AG09309 (cell line): ENCODE results near the gene MORN5.

Source experiments
- DNase-seq: peaks from one replicate; pipeline ENCODE4 v3.0.0-alpha.2; 2010; ENCODE audit warnings: low read depth
- H3K4me3 ChIP-seq: 2 replicates; pipeline ENCODE4 v1.5.1; 2011; ENCODE audit warnings: mild to moderate bottlenecking, low read depth, low read length, moderate library complexity; ENCODE audit not compliant: control insufficient read depth
- CTCF ChIP-seq: IDR thresholded peaks from 2 replicates; pipeline ENCODE4 v1.5.1; 2011; ENCODE audit warnings: mild to moderate bottlenecking, low read depth, low read length, inconsistent platforms; ENCODE audit not compliant: insufficient read depth, control insufficient read depth; ENCODE audit errors: missing control alignments

Gene MORN5

GRCh38 chr9:122217640-122218039, 57.9 kb downstream of the MORN5 start:
- no peak overlapping the region for H3K4me3 ChIP-seq
- DNase-seq, result no peak
- no peak for TF ChIP-seq CTCF

GRCh38 chr9:122218071-122218934, 58.6 kb downstream of the MORN5 start:
- no peak for DNase-seq
- H3K4me3 ChIP-seq, result no peak overlapping the region
- no peak for TF ChIP-seq CTCF

- no peak for DNase-seq
- no peak overlapping the region for H3K4me3 ChIP-seq
Observed at GRCh38 chr9:122218935-122219855, 59.5 kb downstream of the MORN5 start.

GRCh38 chr9:122219856-122220672, 60.4 kb downstream of the MORN5 start:
- TF ChIP-seq CTCF, result no peak
- no peak overlapping the region for H3K4me3 ChIP-seq
- no peak for DNase-seq

More at GRCh38 chr9:122218935-122219855, 59.5 kb downstream of the MORN5 start:
- TF ChIP-seq CTCF, result no peak

GRCh38 chr9:122220673-122221182, 61.0 kb downstream of the MORN5 start:
- TF ChIP-seq CTCF, result no peak
- no peak overlapping the region for H3K4me3 ChIP-seq
- DNase-seq, result no peak
